ENCODE data around the gene TAMM41.
A peak's percentile ranks its signal among the peaks of the same experiment; 100 is the strongest.
"Not testable (repeated sequence)": the region's sequence is repeated elsewhere in the genome, so short reads cannot be mapped to it uniquely, and the experiment has no call there.

The TAMM41 gene

GRCh38 chr3:11759996-11760395 lies 86.7 kb downstream of the TAMM41 start:
- no peak overlapping the region for H3K4me3 ChIP-seq (ENCODE audit: low read depth, low read length)
- DNase-seq (ENCODE audit: low read depth), result peak; percentile 58
- TF ChIP-seq CTCF (IDR thresholded peaks at IDR 0.05; ENCODE audit: control insufficient read depth, extremely low read depth, insufficient read depth), result no peak

- no peak for TF ChIP-seq CTCF (IDR thresholded peaks at IDR 0.05; ENCODE audit: control insufficient read depth, extremely low read depth, insufficient read depth)
- no peak for DNase-seq (ENCODE audit: low read depth)
- no peak overlapping the region for H3K4me3 ChIP-seq (ENCODE audit: low read depth, low read length)
Measured at GRCh38 chr3:11757929-11758328, 88.8 kb downstream of the TAMM41 start.

GRCh38 chr3:11757441-11757875 lies 89.2 kb downstream of the TAMM41 start:
- no peak overlapping the region for H3K4me3 ChIP-seq (ENCODE audit: low read depth, low read length)
- TF ChIP-seq CTCF (IDR thresholded peaks at IDR 0.05; ENCODE audit: control insufficient read depth, extremely low read depth, insufficient read depth), result no peak
- DNase-seq (ENCODE audit: low read depth), result no peak

GRCh38 chr3:11755276-11755675 lies 91.4 kb downstream of the TAMM41 start:
- no peak for TF ChIP-seq CTCF (IDR thresholded peaks at IDR 0.05; ENCODE audit: control insufficient read depth, extremely low read depth, insufficient read depth)
- no peak overlapping the region for H3K4me3 ChIP-seq (ENCODE audit: low read depth, low read length)

GRCh38 chr3:11752254-11752653 lies 94.4 kb downstream of the TAMM41 start:
- not testable (repeated sequence) for H3K4me3 ChIP-seq (ENCODE audit: low read depth, low read length); DNase-seq (ENCODE audit: low read depth)

More at GRCh38 chr3:11755276-11755675, 91.4 kb downstream of the TAMM41 start:
- DNase-seq (ENCODE audit: low read depth), result no peak

GRCh38 chr3:11748306-11748705 lies 98.4 kb downstream of the TAMM41 start:
- DNase-seq (ENCODE audit: low read depth); H3K4me3 ChIP-seq (ENCODE audit: low read depth, low read length): not testable (repeated sequence)

All from LNCaP clone FGC (cell line).